Panc1 (cell line): Measurements from ENCODE around the gene DTNB.

ENCODE experiments used
- CTCF ChIP-seq: fragments of 450-650 bp; IDR thresholded peaks from 2 replicates; pipeline ENCODE4 v1.5.1; 2017; ENCODE audit warnings: mild to moderate bottlenecking
- POLR2AphosphoS5 ChIP-seq: IDR thresholded peaks from 2 replicates; pipeline ENCODE4 v1.6.1; 2012; ENCODE audit warnings: mild to moderate bottlenecking, low read depth, low read length, moderate library complexity
- REST ChIP-seq, 2 experiments: IDR thresholded peaks; 2 replicates each; pipeline ENCODE4 v1.6.1; 2011 to 2012; ENCODE audit warnings: low read depth in 2 of 2, control low read depth in 1 of 2, low read length in 1 of 2, mild to moderate bottlenecking in 1 of 2, moderate library complexity in 1 of 2; ENCODE audit not compliant: insufficient read depth in 1 of 2
- SIN3A ChIP-seq: IDR thresholded peaks from 2 replicates; pipeline ENCODE4 v1.6.1; 2012; ENCODE audit warnings: low read depth, mild to moderate bottlenecking, low read length, moderate library complexity, borderline replicate concordance; ENCODE audit not compliant: insufficient read depth
- TCF7L2 ChIP-seq: IDR thresholded peaks from 2 replicates; pipeline ENCODE4 v1.6.1; 2011; ENCODE audit warnings: mild to moderate bottlenecking, low read depth, low read length, inconsistent platforms

GRCh38 chr2:25332571-25332970 is 340.8 kb downstream of the DTNB start:
- no peak for TF ChIP-seq POLR2AphosphoS5
- no peak for TF ChIP-seq CTCF
- no peak for TF ChIP-seq SIN3A
- TF ChIP-seq TCF7L2, result no peak
- no peak for TF ChIP-seq REST (IDR thresholded peaks at IDR 0.05; ENCODE audit: insufficient read depth in 1 of 2, low read depth in 2 of 2, low read length in 1 of 2)
